Mucosa of descending colon (tissue), 3 donors: ENCODE results near the gene MAP4K5. TPM values are rescaled to one million over a fixed set of nuclear protein-coding genes. Genes with fewer than 3 reads are reported as not detected.

Experiments used
- ATAC-seq: fragments of 200-7000 bp; cut with Tn5 transposase; one replicate; pipeline ENCODE4 v1.9.1; 2020; ENCODE audit warnings: mild to moderate bottlenecking, moderate library complexity
- DNase-seq, 3 donors: peaks; one replicate each; pipeline ENCODE4 v3.0.0-alpha.2; 2020
- H3K36me3 ChIP-seq: fragments of 200-600 bp; one replicate; pipeline ENCODE4 v1.8.0; 2021; ENCODE audit warnings: low read depth, mild to moderate bottlenecking
- H3K4me1 ChIP-seq: fragments of 200-600 bp; one replicate; pipeline ENCODE4 v1.8.0; 2021; ENCODE audit warnings: low read depth, mild to moderate bottlenecking
- H3K4me3 ChIP-seq: fragments of 200-600 bp; one replicate; pipeline ENCODE4 v1.8.0; 2021; ENCODE audit warnings: mild to moderate bottlenecking
- H3K9me3 ChIP-seq: fragments of 200-600 bp; one replicate; pipeline ENCODE4 v1.8.0; 2021; ENCODE audit warnings: mild to moderate bottlenecking
- CTCF ChIP-seq: fragments of 200-600 bp; IDR thresholded peaks from one replicate; pipeline ENCODE4 v1.8.0; 2022; ENCODE audit warnings: antibody characterized with exemption, mild to moderate bottlenecking
- intact Hi-C, 2 donors: fragments of 100-400 bp; cut with DNase I in 1 of 2; cut with micrococcal nuclease in 1 of 2; formaldehyde crosslinking; loops; one replicate each; pipeline versions ENCODE4 v1.11.0 to v1.11.1; 2022; cut with DNase I, micrococcal nuclease
- long read RNA-seq, 2 donors: library from polyadenylated mRNA; unstranded; transcript quantifications; one replicate each; pipeline ENCODE4 v2.0.0, GENCODE V29; 2019 to 2021
- total RNA-seq, 3 donors: library from RNA; stranded (reverse); fragmentation: NEBNext Ultra II Directional in 2 of 3; extraction: Animal tissue kit (Norgen Biotek cat#: 25700) in 2 of 3; gene quantifications; one replicate each; pipeline versions ENCODE4 v1.2.1 to v1.2.4, GENCODE V29; 2021 to 2023
- donor health status: DM: no; HTN: no; CAD: no; lungs with moderate emphysema.
- donor health status: DM: no; HTN: no; CAD: no.
- donor health status: DM: no; HTN: yes; CAD: no.

The MAP4K5 gene
- 10 to 100 TPM; 42.2 to 65.8 (median 45.3) TPM for total RNA-seq
- long read RNA-seq, donor 1, partial matches to known transcripts: 6 of 36 reads
- long read RNA-seq, donor 1, other reads (novel, unspliced or antisense): 30 of 36 reads
- long read RNA-seq, donor 2, partial matches to known transcripts: 4 of 10 reads
- long read RNA-seq, donor 2, other reads (novel, unspliced or antisense): 6 of 10 reads

GRCh38 chr14:50532502-50533240 lies at the start of gene MAP4K5:
Gene MAP4K5 (minus strand): TSS chr14:50532569. CDS start chr14:50532049, 520 bp downstream.
- Histone ChIP-seq H3K4me1 (peaks cover 23% of the 10 kb centered on the region), H3K4me3 (peak within 1 kb of the TSS; percentile 89), H3K36me3 (no peaks in the 10 kb centered on the region), H3K9me3 (no peaks in the 10 kb centered on the region)
- peak; percentile 69 for TF ChIP-seq CTCF
- ATAC-seq: peak; percentile 96
- peak; percentile 90 to 95 (median 95) for DNase-seq
- intact Hi-C loops: loop anchor here (2.0 to 5.0 kb wide), 2 partner anchors 210 to 212 kb away; no protein-coding TSS in a partner anchor

GRCh38 chr14:50578433-50578832 lies 46.1 kb upstream of the MAP4K5 start:
- DNase-seq (no peak), ATAC-seq (no peak)
- intact Hi-C loops: no loop called here
- no peaks in the 10 kb centered on the region for H3K4me1 ChIP-seq
- no peak for TF ChIP-seq CTCF
- H3K9me3 ChIP-seq: no peaks in the 10 kb centered on the region
- no peaks in the 10 kb centered on the region for H3K36me3 ChIP-seq
- H3K4me3 ChIP-seq: no peak overlapping the region

- Histone ChIP-seq H3K4me1 (no peaks in the 10 kb centered on the region), H3K4me3 (no peak overlapping the region), H3K9me3 (no peaks in the 10 kb centered on the region), H3K36me3 (no peaks in the 10 kb centered on the region)
- no peak for TF ChIP-seq CTCF
- DNase-seq (no peak), ATAC-seq (no peak)
- intact Hi-C loops: no loop called here
These were observed 45.6 kb upstream of the MAP4K5 start for GRCh38 chr14:50577982-50578381.

- intact Hi-C loops: no loop called here
- no peak for TF ChIP-seq CTCF
- Histone ChIP-seq H3K4me3 (no peak overlapping the region), H3K9me3 (peaks cover 5% of the 10 kb centered on the region), H3K4me1 (no peaks in the 10 kb centered on the region), H3K36me3 (no peaks in the 10 kb centered on the region)
- no peak for ATAC-seq
- DNase-seq: no peak
These were observed 43.4 kb upstream of the MAP4K5 start for GRCh38 chr14:50575769-50576168.

- DNase-seq (no peak), ATAC-seq (peak; percentile 86)
- Histone ChIP-seq H3K4me3 (no peak overlapping the region), H3K4me1 (no peaks in the 10 kb centered on the region), H3K36me3 (no peaks in the 10 kb centered on the region), H3K9me3 (peaks cover 20% of the 10 kb centered on the region)
- intact Hi-C loops: no loop called here
- TF ChIP-seq CTCF: no peak
These were observed 41.5 kb upstream of the MAP4K5 start for GRCh38 chr14:50573862-50574261.
